ENCODE results near the gene PLIN1. TPM values are rescaled to one million over a fixed set of nuclear protein-coding genes. Genes with fewer than 3 reads are reported as not detected.

PLIN1 gene
- total and polyA plus RNA-seq, 2 of the 4 experiments (the other 2 are of a cell fraction) = under 0.01 to 0.07 TPM

- no peak for TF ChIP-seq MAFK (IDR thresholded peaks at IDR 0.05; ENCODE audit: low read depth, low read length)
- no peak for TF ChIP-seq CEBPB (IDR thresholded peaks at IDR 0.05; ENCODE audit: low read depth, low read length)
- TF ChIP-seq MXI1 (IDR thresholded peaks at IDR 0.05; ENCODE audit: borderline replicate concordance, low read depth, low read length) = no peak
These were observed at the start of gene PLIN1 (continued) for GRCh38 chr15:89679212-89679611.

- Histone ChIP-seq H3K56ac (ENCODE audit: extremely low read depth, insufficient read depth, low read length) (no peak overlapping the region), H3K27me3 (ENCODE audit: control insufficient read depth, insufficient read depth, low read length) (peaks cover 55% of the 10 kb centered on the region), H2BK120ac (ENCODE audit: low read depth, low read length) (no peak overlapping the region), H2BK15ac (ENCODE audit: low read depth, low read length) (no peak overlapping the region), H2BK5ac (ENCODE audit: low read depth, low read length, poor library complexity, severe bottlenecking) (no peak overlapping the region), H3K4me2 (ENCODE audit: low read depth, low read length) (no peak overlapping the region), H3K9me3 (ENCODE audit: control insufficient read depth, insufficient read depth, low read length) (peaks cover 4% of the 10 kb centered on the region; the same call in 1 of the 2 replicates), H3K4me3 (ENCODE audit: insufficient read depth, low read depth, low read length) (no peak overlapping the region), H3K36me3 (ENCODE audit: control insufficient read depth, insufficient read depth, low read length) (no peaks in the 10 kb centered on the region), H3K14ac (replicated peaks; ENCODE audit: low read depth, low read length) (no peak overlapping the region), H3K79me1 (ENCODE audit: low read depth in 1 of 2, low read length in 2 of 2) (no peaks in the 10 kb centered on the region), H3K23ac (ENCODE audit: low read depth, low read length) (no peak overlapping the region), H2AFZ (replicated peaks; ENCODE audit: low read length, poor library complexity) (no peak overlapping the region), H2AK9ac (replicated peaks; ENCODE audit: low read depth, low read length, poor library complexity) (no peak overlapping the region), H3K9ac (ENCODE audit: low read depth, low read length) (no peak overlapping the region), H3K9me1 (ENCODE audit: insufficient read depth, low read length) (no peaks in the 10 kb centered on the region), H2BK20ac (ENCODE audit: low read depth, low read length) (no peak overlapping the region), H3K4me1 (ENCODE audit: control insufficient read depth, insufficient read depth, low read length) (no peaks in the 10 kb centered on the region), H2AK5ac (ENCODE audit: low read depth, low read length) (no peak overlapping the region), H4K8ac (ENCODE audit: low read depth in 2 of 2, low read length in 2 of 2) (no peak overlapping the region), H3K4ac (ENCODE audit: low read depth, low read length) (no peak overlapping the region), H4K91ac (ENCODE audit: insufficient read depth, low read depth, low read length) (no peak overlapping the region), H4K20me1 (ENCODE audit: insufficient read depth, low read length) (no peaks in the 10 kb centered on the region), H3K27ac (ENCODE audit: insufficient read depth, low read length) (no peak overlapping the region), H4K5ac (ENCODE audit: low read depth, low read length) (no peak overlapping the region), H3K18ac (ENCODE audit: low read depth, low read length) (no peak overlapping the region)
- BruUV-seq (replicated peaks) = no TSS peak
- no peak for DNase-seq
- in situ Hi-C loops (cut with MboI; ENCODE audit: low sequenced_read_pairs) = no loop called here
- intact Hi-C loops (cut with micrococcal nuclease) = no loop called here
- ATAC-seq (ENCODE audit: low read depth) = no peak
- ChIA-PET CTCF (interaction anchor here (1.1 kb wide), 1 partner anchor 11 kb away, joined by 3 read pairs; no protein-coding TSS in a partner anchor), POLR2A (ENCODE audit: unreplicated experiment) (no interaction called here)
- dilution Hi-C loops (cut with HindIII; ENCODE audit: low sequenced_read_pairs, unreplicated experiment) = no loop called here
- TF ChIP-seq MAZ (IDR thresholded peaks at IDR 0.05; ENCODE audit: borderline replicate concordance, low read depth, low read length) (no peak), POLR2A (IDR thresholded peaks at IDR 0.05; ENCODE audit: low read depth, low read length) (no peak), CTCF (conservative IDR thresholded peaks at IDR 0.05; ENCODE audit: low read depth, low read length) (no peak), MXI1 (IDR thresholded peaks at IDR 0.05; ENCODE audit: borderline replicate concordance, low read depth, low read length) (no peak), CHD1 (IDR thresholded peaks at IDR 0.05; ENCODE audit: low read depth, low read length) (no peak)
- no CpG with 5 or more reads among the region's 2 CpGs for WGBS, 2 experiments (ENCODE audit: extremely low coverage in 2 of 2, insufficient read length in 1 of 2)
These were observed 49.1 kb upstream of the PLIN1 start for GRCh38 chr15:89728254-89728653.

Data from IMR-90 (cell line).